Sigmoid colon (tissue), 4 donors: ENCODE results near the gene RTN4.

Source experiments
- POLR2AphosphoS5 ChIP-seq, 4 donors: sonication (generic); formaldehyde crosslinking; IDR thresholded peaks; one replicate each; pipeline ENCODE4 v1.6.1; 2017; ENCODE audit warnings: antibody characterized with exemption in 4 of 4
- TF ChIP-seq, protein P1 (sequence below), 4 experiments: fragments of 450-650 bp in 3 of 4; fragments of 200-600 bp in 1 of 4; IDR thresholded peaks; one replicate each; pipeline ENCODE4 v1.5.1; 2016 to 2019; ENCODE audit warnings: antibody characterized with exemption in 4 of 4, mild to moderate bottlenecking in 3 of 4, moderate library complexity in 2 of 4

DNA sequence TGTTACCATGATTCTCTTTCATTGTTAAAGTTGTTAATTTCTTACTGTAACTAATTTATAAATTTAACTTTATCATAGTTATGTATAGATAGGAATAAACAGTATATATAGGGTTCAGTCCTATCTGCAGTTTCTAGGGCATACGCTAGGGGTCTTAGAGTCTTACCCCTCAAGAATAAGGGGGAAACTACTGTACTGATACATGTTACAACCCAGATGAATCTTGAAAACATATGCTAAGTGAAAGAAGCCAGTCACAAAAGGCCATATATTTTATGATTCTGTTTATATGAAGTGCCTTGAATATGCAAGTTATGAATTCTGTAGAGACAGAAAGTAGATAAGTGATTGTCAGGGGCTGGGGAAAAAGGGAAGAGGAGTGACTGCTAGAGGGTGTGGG lies 52.4 kb downstream of the RTN4 start:
- TF ChIP-seq, protein P1, sequence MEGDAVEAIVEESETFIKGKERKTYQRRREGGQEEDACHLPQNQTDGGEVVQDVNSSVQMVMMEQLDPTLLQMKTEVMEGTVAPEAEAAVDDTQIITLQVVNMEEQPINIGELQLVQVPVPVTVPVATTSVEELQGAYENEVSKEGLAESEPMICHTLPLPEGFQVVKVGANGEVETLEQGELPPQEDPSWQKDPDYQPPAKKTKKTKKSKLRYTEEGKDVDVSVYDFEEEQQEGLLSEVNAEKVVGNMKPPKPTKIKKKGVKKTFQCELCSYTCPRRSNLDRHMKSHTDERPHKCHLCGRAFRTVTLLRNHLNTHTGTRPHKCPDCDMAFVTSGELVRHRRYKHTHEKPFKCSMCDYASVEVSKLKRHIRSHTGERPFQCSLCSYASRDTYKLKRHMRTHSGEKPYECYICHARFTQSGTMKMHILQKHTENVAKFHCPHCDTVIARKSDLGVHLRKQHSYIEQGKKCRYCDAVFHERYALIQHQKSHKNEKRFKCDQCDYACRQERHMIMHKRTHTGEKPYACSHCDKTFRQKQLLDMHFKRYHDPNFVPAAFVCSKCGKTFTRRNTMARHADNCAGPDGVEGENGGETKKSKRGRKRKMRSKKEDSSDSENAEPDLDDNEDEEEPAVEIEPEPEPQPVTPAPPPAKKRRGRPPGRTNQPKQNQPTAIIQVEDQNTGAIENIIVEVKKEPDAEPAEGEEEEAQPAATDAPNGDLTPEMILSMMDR (IDR thresholded peaks at IDR 0.05): no peak
- TF ChIP-seq POLR2AphosphoS5 (IDR thresholded peaks at IDR 0.05): no peak
